Endodermal cell (in vitro differentiated cells): Measurements from ENCODE around the gene DRD4. TPM values are rescaled to one million over a fixed set of nuclear protein-coding genes. Genes with fewer than 3 reads are reported as not detected.

ENCODE experiments used
- DNase-seq: peaks from one replicate; pipeline ENCODE4 v3.0.0-alpha.2; 2017
- H3K27ac ChIP-seq: 2 replicates; pipeline ENCODE4 v1.5.1; 2013; ENCODE audit warnings: mild to moderate bottlenecking, low read depth, low read length, moderate library complexity
- H3K27me3 ChIP-seq: 2 replicates; pipeline ENCODE4 v1.6.1; 2013; ENCODE audit warnings: mild to moderate bottlenecking, low read length, moderate library complexity; ENCODE audit not compliant: insufficient read depth, control insufficient read depth, poor library complexity, severe bottlenecking
- H3K36me3 ChIP-seq: 2 replicates; pipeline ENCODE4 v1.7.0; 2013; ENCODE audit warnings: mild to moderate bottlenecking, low read length, moderate library complexity; ENCODE audit not compliant: control insufficient read depth, insufficient read depth
- H3K4me1 ChIP-seq: one replicate; pipeline ENCODE4 v1.7.0; 2013; ENCODE audit warnings: low read length; ENCODE audit not compliant: control insufficient read depth, insufficient read depth
- H3K4me3 ChIP-seq: 2 replicates; pipeline ENCODE4 v1.5.1; 2013; ENCODE audit warnings: mild to moderate bottlenecking, low read length, moderate library complexity
- H3K9ac ChIP-seq: 2 replicates; pipeline ENCODE4 v1.6.1; 2013; ENCODE audit warnings: mild to moderate bottlenecking, low read length, moderate library complexity; ENCODE audit not compliant: poor library complexity, severe bottlenecking; ENCODE audit errors: extremely low read depth
- H3K9me3 ChIP-seq: 2 replicates; pipeline ENCODE4 v1.6.1; 2013; ENCODE audit warnings: mild to moderate bottlenecking, low read length, moderate library complexity; ENCODE audit not compliant: control insufficient read depth
- H3K27ac Mint-ChIP-seq: 2 replicates; pipeline ENCODE4 v1.8.0; 2020; ENCODE audit warnings: mixed read lengths
- H3K27me3 Mint-ChIP-seq: 2 replicates; pipeline ENCODE4 v1.8.0; 2021; ENCODE audit warnings: mild to moderate bottlenecking, mixed read lengths; ENCODE audit not compliant: insufficient read depth
- H3K36me3 Mint-ChIP-seq: 2 replicates; pipeline ENCODE4 v1.8.0; 2020; ENCODE audit warnings: low read depth, mixed read lengths
- H3K4me1 Mint-ChIP-seq: 2 replicates; pipeline ENCODE4 v1.8.0; 2020; ENCODE audit warnings: mixed read lengths
- H3K4me3 Mint-ChIP-seq: 2 replicates; pipeline ENCODE4 v1.8.0; 2020; ENCODE audit warnings: mild to moderate bottlenecking, moderate library complexity, mixed read lengths
- H3K9me3 Mint-ChIP-seq: 2 replicates; pipeline ENCODE4 v1.8.0; 2020; ENCODE audit warnings: mild to moderate bottlenecking, mixed read lengths
- CTCF ChIP-seq: fragments of 200-600 bp; sonication (generic); conservative IDR thresholded peaks from 2 replicates; pipeline ENCODE4 v1.5.0; 2021; ENCODE audit warnings: antibody characterized with exemption, mild to moderate bottlenecking
- WGBS, 2 experiments: methylation state at CpG; one replicate each; pipeline versions ENCODE4 v1.1.5 to v1.1.7; 2013; ENCODE audit warnings: missing lambda C conversion rate in 2 of 2, mixed read lengths in 1 of 2; ENCODE audit not compliant: insufficient coverage in 1 of 2, insufficient read length in 1 of 2; 5-methylcytosine and 5-hydroxymethylcytosine counted together
- total RNA-seq, 2 donors: library from RNA; stranded (reverse); fragmentation: NEBNext Ultra II Directional in 1 of 2; extraction: Animal tissue kit (Norgen Biotek cat#: 25700) in 1 of 2; gene quantifications; 2 replicates in 1 of 2; 3 replicates in 1 of 2; pipeline ENCODE4 v1.2.1, GENCODE V29; 2021

The DRD4 gene
- total RNA-seq, 2 donors from 2014 or later, result 1.8 to 2.7 TPM

GRCh38 chr11:635945-636510, 1.0 kb upstream of the DRD4 start:
- H3K4me1 ChIP-seq, result peaks cover 3% of the 10 kb centered on the region
- H3K4me3 ChIP-seq, result no peak overlapping the region
- Mint-ChIP-seq H3K27me3 (peaks cover 63% of the 10 kb centered on the region), H3K4me3 (peak overlapping the region; percentile 24), H3K36me3 (peaks cover 7% of the 10 kb centered on the region), H3K9me3 (no peaks in the 10 kb centered on the region), H3K4me1 (peaks cover 9% of the 10 kb centered on the region), H3K27ac (no peak overlapping the region)
- no peaks in the 10 kb centered on the region for H3K36me3 ChIP-seq
- H3K9ac ChIP-seq, result no peak overlapping the region
- WGBS, 2 experiments, result 75 to 76% methylated on average over 20 to 22 of the region's 22 CpGs
- no peak for TF ChIP-seq CTCF
- H3K27me3 ChIP-seq, result peaks cover 55% of the 10 kb centered on the region
- no peaks in the 10 kb centered on the region for H3K9me3 ChIP-seq
- H3K27ac ChIP-seq, result no peak overlapping the region
- no peak for DNase-seq

GRCh38 chr11:637333-637592, 194 bp downstream of the DRD4 start:
- Mint-ChIP-seq H3K9me3 (no peaks in the 10 kb centered on the region), H3K27me3 (peaks cover 63% of the 10 kb centered on the region), H3K27ac (no peak overlapping the region), H3K4me1 (peaks cover 9% of the 10 kb centered on the region), H3K36me3 (peaks cover 10% of the 10 kb centered on the region), H3K4me3 (peak overlapping the region; percentile 54)
- H3K27ac ChIP-seq, result no peak overlapping the region
- H3K36me3 ChIP-seq, result no peaks in the 10 kb centered on the region
- peak overlapping the region; percentile 60 for H3K4me3 ChIP-seq
- TF ChIP-seq CTCF, result no peak
- no peaks in the 10 kb centered on the region for H3K9me3 ChIP-seq
- H3K27me3 ChIP-seq, result peaks cover 57% of the 10 kb centered on the region
- no peak overlapping the region for H3K9ac ChIP-seq
- no peak for DNase-seq
- 2 to 4% methylated on average over 9 to 34 of the region's 34 CpGs for WGBS, 2 experiments
- H3K4me1 ChIP-seq, result peaks cover 3% of the 10 kb centered on the region

- peaks cover 57% of the 10 kb centered on the region for H3K27me3 ChIP-seq
- H3K9me3 Mint-ChIP-seq, result no peaks in the 10 kb centered on the region
- peak overlapping the region; percentile 54 for H3K4me3 Mint-ChIP-seq
- H3K9me3 ChIP-seq, result no peaks in the 10 kb centered on the region
- peaks cover 63% of the 10 kb centered on the region for H3K27me3 Mint-ChIP-seq
- no peak overlapping the region for H3K9ac ChIP-seq
- no peaks in the 10 kb centered on the region for H3K36me3 ChIP-seq
- peaks cover 3% of the 10 kb centered on the region for H3K4me1 ChIP-seq
- H3K27ac Mint-ChIP-seq, result no peak overlapping the region
- no peak for TF ChIP-seq CTCF
- H3K4me3 ChIP-seq, result peak overlapping the region; percentile 60
- peaks cover 9% of the 10 kb centered on the region for H3K4me1 Mint-ChIP-seq
- peaks cover 6% of the 10 kb centered on the region for H3K36me3 Mint-ChIP-seq
- peak; percentile 72 for DNase-seq
- no peak overlapping the region for H3K27ac ChIP-seq
- 5 to 7% methylated on average over 16 to 53 of the region's 55 CpGs for WGBS, 2 experiments
Measured at GRCh38 chr11:637593-638521, 788 bp downstream of the DRD4 start.
